Sigmoid colon (tissue), 7 donors: Measurements from ENCODE around the gene PCDHB6. TPM values are rescaled to one million over a fixed set of nuclear protein-coding genes. Genes with fewer than 3 reads are reported as not detected.
"Not testable (repeated sequence)": the region's sequence is repeated elsewhere in the genome, so short reads cannot be mapped to it uniquely, and the experiment has no call there.

Experiments used
- DNase-seq: peaks from one replicate; pipeline ENCODE4 v3.0.0-alpha.2; 2019
- H3K27ac ChIP-seq, 4 donors: fragments of 200-600 bp; sonication (generic); one replicate each; pipeline ENCODE4 v1.5.1; 2016 to 2019; ENCODE audit warnings: mild to moderate bottlenecking in 1 of 4
- H3K27me3 ChIP-seq, 3 donors: fragments of 200-600 bp; sonication (generic); one replicate each; pipeline ENCODE4 v1.5.1; 2019; ENCODE audit warnings: mild to moderate bottlenecking in 1 of 3
- H3K36me3 ChIP-seq, 4 donors: fragments of 200-600 bp; sonication (generic); one replicate each; pipeline ENCODE4 v1.5.1; 2016 to 2019
- H3K4me1 ChIP-seq, 4 donors: fragments of 200-600 bp; sonication (generic); one replicate each; pipeline ENCODE4 v1.5.1; 2017 to 2019
- H3K4me3 ChIP-seq, 4 donors: fragments of 200-600 bp; sonication (generic); one replicate each; pipeline ENCODE4 v1.5.1; 2017 to 2019; ENCODE audit warnings: mild to moderate bottlenecking in 2 of 4, moderate library complexity in 1 of 4
- H3K9me3 ChIP-seq, 4 donors: fragments of 200-600 bp in 3 of 4; sonication (generic) in 3 of 4; one replicate each; pipeline versions ENCODE4 v1.5.1 to v1.6.1; 2013 to 2019
- EP300 ChIP-seq, 4 donors: sonication (generic); formaldehyde crosslinking; IDR thresholded peaks; one replicate each; pipeline ENCODE4 v1.6.1; 2017; ENCODE audit warnings: antibody characterized with exemption in 4 of 4
- POLR2A ChIP-seq, 2 donors: fragments of 450-650 bp; IDR thresholded peaks; one replicate each; pipeline ENCODE4 v1.6.1; 2016; ENCODE audit warnings: antibody characterized with exemption in 2 of 2, mild to moderate bottlenecking in 2 of 2, moderate library complexity in 2 of 2
- POLR2AphosphoS5 ChIP-seq, 4 donors: sonication (generic); formaldehyde crosslinking; IDR thresholded peaks; one replicate each; pipeline ENCODE4 v1.6.1; 2017; ENCODE audit warnings: antibody characterized with exemption in 4 of 4
- WGBS, 2 donors: extraction: QIAGEN DNeasy Blood & Tissue Kit; methylation state at CpG; one replicate each; pipeline ENCODE4 v1.1.7; 2013; 5-methylcytosine and 5-hydroxymethylcytosine counted together
- intact Hi-C: fragments of 100-400 bp; cut with DNase I; formaldehyde crosslinking; loops from one replicate; pipeline ENCODE4 v1.15.1; 2023
- polyA plus RNA-seq, 3 donors: library from polyadenylated mRNA; stranded (reverse); fragments of 200-250 nt; gene quantifications; one replicate each; pipeline ENCODE4 v1.2.3, GENCODE V29; 2013
- total RNA-seq, 4 donors: library from RNA; depleted of rRNA; stranded (reverse); fragments of >200 nt; gene quantifications; one replicate each; pipeline ENCODE4 v1.1.0, GENCODE V29; 2016
- TF ChIP-seq, protein P1 (sequence below), 4 experiments: fragments of 450-650 bp in 3 of 4; fragments of 200-600 bp in 1 of 4; IDR thresholded peaks; one replicate each; pipeline ENCODE4 v1.5.1; 2016 to 2019; ENCODE audit warnings: antibody characterized with exemption in 4 of 4, mild to moderate bottlenecking in 3 of 4, moderate library complexity in 2 of 4
- donor health status: healthy with polysubstance abuse.
- donor health status: Bipolar disorder and iron deficiency.
- donor health status: healthy.

The PCDHB6 gene
- total and polyA plus RNA-seq, 7 donors = 0.12 to 2.3 (median 1.4) TPM; not detected in 2

DNA sequence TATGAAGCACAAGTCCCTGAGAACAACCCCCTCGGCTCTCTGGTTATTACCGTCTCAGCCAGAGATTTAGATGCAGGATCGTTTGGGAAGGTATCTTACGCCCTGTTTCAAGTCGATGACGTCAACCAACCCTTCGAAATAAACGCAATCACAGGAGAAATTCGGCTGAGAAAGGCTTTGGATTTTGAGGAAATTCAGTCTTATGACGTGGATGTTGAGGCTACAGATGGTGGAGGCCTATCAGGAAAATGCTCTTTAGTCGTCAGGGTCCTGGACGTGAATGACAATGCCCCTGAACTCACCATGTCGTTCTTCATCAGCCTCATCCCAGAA is 1.1 kb downstream of the PCDHB6 start:
- Histone ChIP-seq H3K9me3 (peaks cover 6 to 59% (median 33%) of the 10 kb centered on the region in 4 donors), H3K4me1 (no peaks in the 10 kb centered on the region), H3K27me3 (peaks cover 0 to 18% (median 0%) of the 10 kb centered on the region in 3 donors), H3K27ac (no peak overlapping the region), H3K4me3 (no peak overlapping the region), H3K36me3 (no peaks in the 10 kb centered on the region)
- no peak for TF ChIP-seq EP300 (IDR thresholded peaks at IDR 0.05)
- no peak for TF ChIP-seq POLR2A (IDR thresholded peaks at IDR 0.05)
- TF ChIP-seq, protein P1, sequence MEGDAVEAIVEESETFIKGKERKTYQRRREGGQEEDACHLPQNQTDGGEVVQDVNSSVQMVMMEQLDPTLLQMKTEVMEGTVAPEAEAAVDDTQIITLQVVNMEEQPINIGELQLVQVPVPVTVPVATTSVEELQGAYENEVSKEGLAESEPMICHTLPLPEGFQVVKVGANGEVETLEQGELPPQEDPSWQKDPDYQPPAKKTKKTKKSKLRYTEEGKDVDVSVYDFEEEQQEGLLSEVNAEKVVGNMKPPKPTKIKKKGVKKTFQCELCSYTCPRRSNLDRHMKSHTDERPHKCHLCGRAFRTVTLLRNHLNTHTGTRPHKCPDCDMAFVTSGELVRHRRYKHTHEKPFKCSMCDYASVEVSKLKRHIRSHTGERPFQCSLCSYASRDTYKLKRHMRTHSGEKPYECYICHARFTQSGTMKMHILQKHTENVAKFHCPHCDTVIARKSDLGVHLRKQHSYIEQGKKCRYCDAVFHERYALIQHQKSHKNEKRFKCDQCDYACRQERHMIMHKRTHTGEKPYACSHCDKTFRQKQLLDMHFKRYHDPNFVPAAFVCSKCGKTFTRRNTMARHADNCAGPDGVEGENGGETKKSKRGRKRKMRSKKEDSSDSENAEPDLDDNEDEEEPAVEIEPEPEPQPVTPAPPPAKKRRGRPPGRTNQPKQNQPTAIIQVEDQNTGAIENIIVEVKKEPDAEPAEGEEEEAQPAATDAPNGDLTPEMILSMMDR (IDR thresholded peaks at IDR 0.05) = no peak
- no peak for TF ChIP-seq POLR2AphosphoS5 (IDR thresholded peaks at IDR 0.05)
- 45 to 60% methylated on average over 13 of the region's 13 CpGs for WGBS, 2 donors
- intact Hi-C loops = no loop called here
- no peak for DNase-seq

DNA sequence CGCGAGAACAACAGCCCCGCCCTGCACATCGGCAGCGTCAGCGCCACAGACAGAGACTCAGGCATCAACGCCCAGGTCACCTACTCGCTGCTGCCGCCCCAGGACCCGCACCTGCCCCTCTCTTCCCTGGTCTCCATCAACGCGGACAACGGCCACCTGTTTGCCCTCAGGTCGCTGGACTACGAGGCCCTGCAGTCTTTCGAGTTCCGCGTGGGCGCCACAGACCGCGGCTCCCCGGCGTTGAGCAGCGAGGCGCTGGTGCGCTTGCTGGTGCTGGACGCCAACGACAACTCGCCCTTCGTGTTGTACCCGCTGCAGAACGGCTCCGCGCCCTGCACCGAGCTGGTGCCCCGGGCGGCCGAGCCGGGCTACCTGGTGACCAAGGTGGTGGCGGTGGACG is 1.8 kb downstream of the PCDHB6 start:
- H3K4me1 ChIP-seq, H3K27ac ChIP-seq, DNase-seq, intact Hi-C loops, H3K36me3 ChIP-seq, H3K4me3 ChIP-seq: not testable (repeated sequence)
- H3K27me3 ChIP-seq = peaks cover 0 to 25% (median 0%) of the 10 kb centered on the region in 3 donors
- WGBS, 2 donors = 44 to 71% methylated on average over 39 of the region's 41 CpGs
- peaks cover 6 to 64% (median 33%) of the 10 kb centered on the region in 4 donors for H3K9me3 ChIP-seq

DNA sequence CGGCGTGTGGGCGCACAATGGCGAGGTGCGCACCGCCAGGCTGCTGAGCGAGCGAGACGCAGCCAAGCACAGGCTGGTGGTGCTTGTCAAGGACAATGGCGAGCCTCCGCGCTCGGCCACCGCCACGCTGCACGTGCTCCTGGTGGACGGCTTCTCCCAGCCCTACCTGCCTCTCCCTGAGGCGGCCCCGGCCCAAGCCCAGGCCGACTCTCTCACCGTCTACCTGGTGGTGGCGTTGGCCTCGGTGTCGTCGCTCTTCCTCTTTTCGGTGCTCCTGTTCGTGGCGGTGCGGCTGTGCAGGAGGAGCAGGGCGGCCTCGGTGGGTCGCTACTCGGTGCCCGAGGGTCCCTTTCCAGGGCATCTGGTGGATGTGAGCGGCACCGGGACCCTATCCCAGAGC is 2.2 kb downstream of the PCDHB6 start:
- 33 to 71% methylated on average over 36 of the region's 36 CpGs for WGBS, 2 donors
- peaks cover 6 to 66% (median 34%) of the 10 kb centered on the region in 4 donors for H3K9me3 ChIP-seq
- intact Hi-C loops = not testable (repeated sequence)

DNA sequence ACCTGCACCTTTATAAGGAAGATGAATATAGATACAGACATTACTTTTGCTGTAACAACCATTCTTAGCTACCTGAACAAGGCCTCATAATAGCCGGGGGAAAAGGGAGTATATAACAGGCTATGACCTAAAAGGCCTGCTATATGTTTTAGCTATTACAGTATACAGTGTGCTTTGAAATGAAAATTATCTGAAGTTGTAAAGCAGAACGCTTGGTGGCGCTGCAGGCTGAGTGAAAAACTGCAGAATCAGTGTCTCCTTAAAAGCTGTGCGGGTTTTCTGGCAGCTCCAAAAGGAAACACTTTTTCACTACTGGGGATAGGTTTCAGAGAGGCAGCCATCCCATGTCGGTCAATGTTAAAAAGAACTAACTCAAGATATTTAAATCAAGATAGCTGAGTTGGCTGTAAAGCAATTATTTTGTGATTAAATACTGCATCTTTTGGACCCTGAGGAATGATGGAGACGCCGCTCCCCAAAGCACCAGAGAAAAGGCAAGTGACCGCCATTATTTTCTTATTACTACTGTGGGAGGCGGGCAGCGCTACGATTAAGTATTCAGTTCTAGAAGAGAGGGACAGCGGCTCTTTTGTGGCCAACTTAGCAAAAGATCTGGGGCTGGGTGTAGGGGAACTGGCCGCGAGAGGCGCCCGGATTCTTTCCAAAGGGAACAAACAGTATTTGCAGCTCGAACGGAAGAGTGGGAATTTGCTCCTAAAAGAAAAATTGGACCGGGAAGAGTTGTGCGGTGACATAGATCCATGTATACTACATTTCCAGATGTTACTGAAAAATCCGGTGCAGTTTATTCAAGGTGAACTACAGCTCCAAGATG is 5.9 kb downstream of the PCDHB6 start:
- TF ChIP-seq EP300 (IDR thresholded peaks at IDR 0.05) (no peak), POLR2AphosphoS5 (IDR thresholded peaks at IDR 0.05) (no peak), POLR2A (IDR thresholded peaks at IDR 0.05) (no peak)
- TF ChIP-seq, protein P1 (IDR thresholded peaks at IDR 0.05) = no peak
- H3K4me1 ChIP-seq = no peaks in the 10 kb centered on the region
- intact Hi-C loops = no loop called here
- peaks cover 0 to 32% (median 0%) of the 10 kb centered on the region in 3 donors for H3K27me3 ChIP-seq
- peaks cover 3 to 43% (median 30%) of the 10 kb centered on the region in 4 donors for H3K9me3 ChIP-seq
- no peak overlapping the region for H3K4me3 ChIP-seq
- H3K36me3 ChIP-seq = no peaks in the 10 kb centered on the region
- 39 to 51% methylated on average over 21 of the region's 21 CpGs for WGBS, 2 donors
- no peak overlapping the region for H3K27ac ChIP-seq
- DNase-seq = no peak

More for the DNA sequence above, 2.2 kb downstream of the PCDHB6 start:
- H3K4me3 ChIP-seq, DNase-seq, H3K4me1 ChIP-seq, H3K36me3 ChIP-seq, H3K27ac ChIP-seq: not testable (repeated sequence)
- peaks cover 0 to 27% (median 0%) of the 10 kb centered on the region in 3 donors for H3K27me3 ChIP-seq

DNA sequence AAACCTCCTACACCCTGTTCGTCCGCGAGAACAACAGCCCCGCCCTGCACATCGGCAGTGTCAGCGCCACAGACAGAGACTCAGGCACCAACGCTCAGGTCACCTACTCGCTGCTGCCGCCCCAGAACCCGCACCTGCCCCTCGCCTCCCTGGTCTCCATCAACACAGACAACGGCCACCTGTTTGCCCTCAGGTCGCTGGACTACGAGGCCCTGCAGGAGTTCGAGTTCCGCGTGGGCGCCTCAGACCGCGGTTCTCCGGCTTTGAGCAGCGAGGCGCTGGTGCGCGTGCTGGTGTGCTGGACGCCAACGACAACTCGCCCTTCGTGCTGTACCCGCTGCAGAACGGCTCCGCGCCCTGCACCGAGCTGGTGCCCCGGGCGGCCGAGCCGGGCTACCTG is 7.5 kb downstream of the PCDHB6 start:
- H3K27me3 ChIP-seq = peaks cover 0 to 21% (median 0%) of the 10 kb centered on the region in 3 donors
- DNase-seq, H3K36me3 ChIP-seq, H3K4me1 ChIP-seq, H3K4me3 ChIP-seq, H3K27ac ChIP-seq, intact Hi-C loops: not testable (repeated sequence)
- peaks cover 3 to 32% (median 22%) of the 10 kb centered on the region in 4 donors for H3K9me3 ChIP-seq
- WGBS, 2 donors = 43 to 76% methylated on average over 38 of the region's 38 CpGs

DNA sequence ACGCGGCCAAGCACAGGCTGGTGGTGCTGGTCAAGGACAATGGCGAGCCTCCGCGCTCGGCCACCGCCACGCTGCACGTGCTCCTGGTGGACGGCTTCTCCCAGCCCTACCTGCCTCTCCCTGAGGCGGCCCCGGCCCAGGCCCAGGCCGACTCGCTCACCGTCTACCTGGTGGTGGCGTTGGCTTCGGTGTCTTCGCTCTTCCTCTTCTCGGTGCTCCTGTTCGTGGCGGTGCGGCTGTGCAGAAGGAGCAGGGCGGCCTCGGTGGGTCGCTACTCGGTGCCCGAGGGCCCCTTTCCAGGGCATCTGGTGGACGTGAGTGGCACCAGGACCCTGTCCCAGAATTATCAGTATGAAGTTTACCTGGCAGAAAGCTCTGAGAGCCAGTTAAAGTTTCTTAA is 8.0 kb downstream of the PCDHB6 start:
- H3K27ac ChIP-seq, H3K4me1 ChIP-seq, DNase-seq, H3K4me3 ChIP-seq, intact Hi-C loops, H3K36me3 ChIP-seq: not testable (repeated sequence)
- Histone ChIP-seq H3K27me3 (peaks cover 0 to 18% (median 0%) of the 10 kb centered on the region in 3 donors), H3K9me3 (peaks cover 3 to 35% (median 23%) of the 10 kb centered on the region in 4 donors)
- 44 to 69% methylated on average over 22 of the region's 28 CpGs for WGBS, 2 donors
